GM12878 (cell line): ENCODE measurements around the gene VSTM4.

Source experiments
- RFX5 ChIP-seq: IDR thresholded peaks from 2 replicates; pipeline ENCODE4 v1.6.1; 2011; ENCODE audit warnings: low read depth, low read length, improper control_type of control experiment
- SIN3A ChIP-seq: IDR thresholded peaks from 2 replicates; pipeline ENCODE4 v1.6.1; 2012; ENCODE audit warnings: low read depth, low read length, improper control_type of control experiment
- SRF ChIP-seq, 2 experiments: IDR thresholded peaks; 2 replicates each; pipeline ENCODE4 v1.6.1; 2011; ENCODE audit warnings: low read depth in 2 of 2, low read length in 2 of 2, mild to moderate bottlenecking in 1 of 2, moderate library complexity in 1 of 2
- ZNF274 ChIP-seq: IDR thresholded peaks from one replicate; pipeline ENCODE4 v1.8.0; 2011; ENCODE audit not compliant: insufficient read length, insufficient read depth

- no peak for TF ChIP-seq RFX5
- no peak for TF ChIP-seq ZNF274
- TF ChIP-seq SIN3A: no peak
- no peak for TF ChIP-seq SRF (IDR thresholded peaks at IDR 0.05; ENCODE audit: low read depth in 2 of 2, low read length in 2 of 2)
Measured at GRCh38 chr10:49021685-49022084, 93.6 kb downstream of the VSTM4 start.
